Uterus (tissue), 2 donors: ENCODE results near the gene EDAR.

Source experiments
- CTCF ChIP-seq, 4 experiments: fragments of 200-600 bp in 2 of 4; fragments of 450-650 bp in 2 of 4; sonication (generic) in 2 of 4; IDR thresholded peaks; one replicate each; pipeline ENCODE4 v1.5.1; 2016 to 2019; ENCODE audit warnings: antibody characterized with exemption in 4 of 4, mild to moderate bottlenecking in 2 of 4, moderate library complexity in 1 of 4
- POLR2A ChIP-seq, 2 donors: fragments of 450-650 bp; IDR thresholded peaks; one replicate each; pipeline ENCODE4 v1.6.1; 2016; ENCODE audit warnings: antibody characterized with exemption in 2 of 2, mild to moderate bottlenecking in 1 of 2, moderate library complexity in 1 of 2

GRCh38 chr2:108931372-108931771 lies 57.6 kb downstream of the EDAR start:
- TF ChIP-seq CTCF (IDR thresholded peaks at IDR 0.05) (no peak), POLR2A (IDR thresholded peaks at IDR 0.05) (no peak)
